Muscle of back (tissue), 11 donors: ENCODE data around the gene ADARB1. TPM values are rescaled to one million over a fixed set of nuclear protein-coding genes. Genes with fewer than 3 reads are reported as not detected.
"Not testable (repeated sequence)": the region's sequence is repeated elsewhere in the genome, so short reads cannot be mapped to it uniquely, and the experiment has no call there.

Experiments
- DNase-seq, 3 donors: peaks; one replicate each; pipeline versions ENCODE4 v3.0.0 to v3.0.0-alpha.2; 2013
- polyA plus RNA-seq, 10 donors: library from polyadenylated mRNA; unstranded; fragments of 120-200 nt; gene quantifications; one replicate each; pipeline ENCODE4 v1.2.1, GENCODE V29; 2013; ENCODE audit not compliant: insufficient read length in 10 of 10

ADARB1 gene
- polyA plus RNA-seq, 10 donors: 20.7 to 31.9 (median 25.8) TPM

DNA sequence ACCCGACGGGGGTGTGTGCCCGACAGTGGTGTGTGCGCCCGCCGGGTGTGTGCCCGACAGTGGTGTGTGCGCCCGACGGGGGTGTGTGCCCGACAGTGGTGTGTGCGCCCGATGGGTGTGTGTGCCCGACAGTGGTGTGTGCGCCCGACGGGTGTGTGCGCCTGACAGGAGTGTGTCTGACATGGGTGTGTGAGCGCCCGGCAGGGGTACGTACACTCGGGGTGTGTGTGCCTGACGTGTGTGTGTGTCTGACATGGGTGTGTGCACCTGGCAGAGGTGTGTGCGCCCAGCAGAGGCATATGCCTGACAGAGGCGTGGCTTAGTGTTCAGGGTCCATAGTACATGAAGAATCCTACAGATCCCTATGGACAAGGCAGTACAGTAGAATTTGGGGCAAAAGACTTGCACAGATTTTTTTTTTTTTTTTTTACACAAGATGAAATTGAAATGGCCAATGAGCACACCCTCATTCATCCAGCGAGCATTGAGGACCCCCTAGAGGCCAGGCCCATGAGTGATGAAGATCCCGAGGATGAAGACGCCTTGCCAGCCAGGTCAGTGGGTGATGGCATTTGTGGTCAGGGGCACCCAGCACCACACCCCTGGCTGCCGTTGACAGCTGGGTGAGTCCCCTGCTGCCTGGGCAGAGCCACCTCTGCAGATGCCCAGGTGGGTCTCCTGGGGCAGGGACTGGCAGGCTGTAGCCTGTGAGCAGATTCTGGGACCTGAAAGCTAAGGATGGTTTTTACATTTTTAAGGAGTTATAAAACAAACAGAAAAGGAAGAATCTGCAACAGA is 60.1 kb downstream of the ADARB1 start:
- no peak for DNase-seq

GRCh38 chr21:45135122-45135521 is 60.7 kb downstream of the ADARB1 start:
- peak; percentile 71 to 76 (median 73) for DNase-seq

DNA sequence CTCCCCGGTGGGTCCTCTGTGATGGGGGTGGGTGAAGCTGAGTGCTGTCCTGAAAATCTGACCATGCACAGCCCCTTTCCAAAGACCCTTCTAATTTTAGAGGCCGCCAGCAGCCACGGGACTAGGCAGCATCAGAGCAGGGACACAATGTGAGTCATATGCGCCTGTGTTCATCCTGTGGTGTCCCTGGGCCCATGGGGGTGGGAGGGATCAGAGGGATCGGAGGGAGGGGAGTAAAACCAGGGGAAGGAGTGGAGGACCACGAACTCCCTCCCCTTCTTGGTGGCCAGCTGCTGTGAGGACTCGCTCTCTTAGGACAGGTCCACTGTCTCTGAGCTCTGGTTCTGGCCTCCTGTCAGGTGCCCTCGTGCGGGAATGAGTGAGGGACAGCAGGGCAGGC is 61.5 kb downstream of the ADARB1 start:
- no peak for DNase-seq

GRCh38 chr21:45136500-45136899 is 62.1 kb downstream of the ADARB1 start:
- DNase-seq: no peak

DNA sequence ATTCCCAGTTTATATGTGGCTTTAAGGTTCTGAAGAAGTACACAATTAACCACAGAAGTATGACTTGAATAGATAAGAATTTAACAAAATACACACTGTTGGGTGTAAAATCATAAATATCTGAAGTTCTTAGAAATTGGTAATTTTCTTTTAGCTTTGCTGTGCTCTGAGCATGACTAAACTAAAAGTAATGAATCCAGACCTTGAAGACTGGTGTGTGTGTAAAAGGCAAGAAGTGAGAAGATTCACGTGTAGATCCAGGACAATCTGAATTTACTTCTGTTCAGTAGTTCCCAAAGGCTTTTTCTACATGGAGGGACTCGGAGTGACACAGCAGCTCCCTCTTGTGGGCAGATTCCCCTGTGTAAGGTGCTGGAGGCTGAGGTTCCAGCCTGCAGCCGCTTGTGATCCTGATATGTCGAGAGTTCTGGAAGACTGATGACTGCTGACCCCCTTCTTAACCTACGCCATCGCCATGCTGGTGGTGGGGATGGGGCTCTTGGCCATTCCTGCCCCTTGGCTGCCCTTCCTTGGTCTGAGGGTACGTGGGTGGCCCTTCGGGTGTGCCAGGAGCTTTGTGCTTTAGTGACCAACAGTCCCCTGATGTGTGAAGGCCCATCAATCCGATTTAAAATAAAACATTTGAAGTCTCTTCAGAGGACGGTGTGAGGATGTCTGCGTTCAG is 62.7 kb downstream of the ADARB1 start:
- DNase-seq: peak; percentile 86 to 91 (median 90)

- DNase-seq: no peak
Measured at GRCh38 chr21:45137612-45137937, 63.2 kb downstream of the ADARB1 start.

DNA sequence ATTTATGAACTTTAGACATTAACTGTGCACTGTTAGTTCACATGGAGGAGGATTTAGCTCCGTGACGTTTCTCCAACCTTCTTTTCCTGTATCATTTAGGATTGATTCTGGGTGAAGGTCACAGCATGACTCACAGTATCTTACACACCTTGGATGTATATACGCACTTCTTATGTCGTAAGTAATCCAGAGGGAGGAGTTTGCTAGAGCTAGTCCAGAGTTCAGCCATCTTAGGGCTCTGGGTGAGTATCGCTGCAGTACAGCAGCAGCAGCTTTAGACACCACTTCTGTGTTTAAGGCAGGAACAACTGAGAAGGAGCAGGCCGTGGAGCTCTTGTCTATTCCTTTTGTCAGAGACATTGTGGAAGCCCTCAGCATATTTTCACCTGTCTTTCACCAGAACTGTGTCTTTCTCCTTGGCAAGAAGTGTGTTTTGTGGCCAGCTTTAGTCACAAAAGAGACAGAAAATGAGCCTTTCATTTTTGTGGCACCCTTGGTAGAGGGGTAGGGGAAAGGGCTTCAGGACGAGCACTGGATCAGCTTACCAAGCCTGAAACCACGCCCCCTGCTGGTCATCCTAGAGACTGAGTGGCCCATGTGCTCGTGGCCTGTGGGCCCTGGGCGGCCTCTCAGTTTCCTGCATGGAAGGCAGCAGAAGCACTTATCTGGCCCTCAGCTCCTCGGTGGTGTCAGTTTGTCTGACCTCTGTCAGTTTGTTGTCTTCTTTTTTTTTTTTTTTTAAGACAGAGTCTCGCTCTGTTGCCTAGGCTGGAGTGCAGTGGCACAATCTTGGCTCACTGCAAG is 64.0 kb downstream of the ADARB1 start:
- DNase-seq: peak in 2 of 3 donors; percentile 52 to 65

GRCh38 chr21:45139003-45139360 is 64.6 kb downstream of the ADARB1 start:
- not testable (repeated sequence) for DNase-seq

- no peak for DNase-seq
Measured at GRCh38 chr21:45139473-45139872, 65.1 kb downstream of the ADARB1 start.

- DNase-seq: peak in 2 of 3 donors; percentile 78 to 91
Measured at GRCh38 chr21:45140346-45140940, 66.1 kb downstream of the ADARB1 start.

DNA sequence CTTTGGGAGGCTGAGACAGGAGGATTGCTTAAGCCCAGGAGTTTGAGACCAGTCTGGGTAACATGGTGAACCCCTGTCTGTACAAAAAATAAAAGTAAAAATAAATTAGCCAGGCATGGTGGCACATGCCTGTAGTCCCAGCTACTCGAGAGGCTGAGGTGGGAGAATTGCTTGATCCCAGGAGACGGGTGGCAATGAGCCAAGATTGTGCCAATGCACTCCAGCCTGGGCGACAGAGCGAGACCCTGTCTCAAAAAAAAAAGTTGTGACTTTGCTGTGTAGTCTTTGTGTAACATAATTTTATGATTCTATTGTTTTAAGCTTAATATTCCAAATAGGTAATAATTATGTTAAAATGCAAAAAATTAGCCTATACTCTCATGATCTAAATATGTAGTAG is 66.6 kb downstream of the ADARB1 start:
- not testable (repeated sequence) for DNase-seq

- no peak for DNase-seq
Measured at GRCh38 chr21:45141507-45141906, 67.1 kb downstream of the ADARB1 start.

GRCh38 chr21:45142469-45143308 is 68.3 kb downstream of the ADARB1 start:
- DNase-seq: peak in 1 of 3 donors; percentile 70

- no peak for DNase-seq
Measured at GRCh38 chr21:45143855-45144254, 69.5 kb downstream of the ADARB1 start.

- no peak for DNase-seq
Measured at GRCh38 chr21:45145146-45145545, 70.8 kb downstream of the ADARB1 start.

- DNase-seq: not testable (repeated sequence)
Measured at GRCh38 chr21:45145846-45146245, 71.5 kb downstream of the ADARB1 start.

DNA sequence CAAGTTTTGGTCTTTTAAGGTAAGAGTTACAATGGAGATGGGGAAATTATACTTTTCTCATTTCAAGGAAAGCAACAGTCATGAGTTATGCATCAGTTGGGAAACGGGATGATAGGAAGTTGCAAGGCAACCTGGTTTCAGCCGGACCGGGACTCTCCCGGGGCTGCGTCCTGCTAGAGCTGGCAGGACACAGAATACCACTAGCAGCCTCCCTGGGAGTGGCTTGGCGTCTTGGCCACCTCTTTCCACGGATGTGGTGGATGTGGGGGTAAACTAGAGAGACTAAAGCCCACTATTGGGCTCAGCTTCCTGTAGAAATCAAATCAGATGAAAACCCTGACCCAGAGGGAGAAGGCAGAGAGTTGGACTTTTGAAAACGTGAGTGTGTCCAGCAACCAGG is 71.9 kb downstream of the ADARB1 start:
- DNase-seq: no peak

GRCh38 chr21:45146801-45147200 is 72.4 kb downstream of the ADARB1 start:
- no peak for DNase-seq

GRCh38 chr21:45147473-45148315 is 73.3 kb downstream of the ADARB1 start:
- no peak for DNase-seq

- no peak for DNase-seq
Measured at GRCh38 chr21:45148316-45148990, 74.1 kb downstream of the ADARB1 start.
